GM23338 (cell line): ENCODE measurements around the gene ECM2. TPM values are rescaled to one million over a fixed set of nuclear protein-coding genes. Genes with fewer than 3 reads are reported as not detected.

ENCODE experiments used
- ATAC-seq: fragments of 200-7000 bp; cut with Tn5 transposase; 3 replicates; pipeline ENCODE4 v1.9.1; 2020
- DNase-seq: peaks from one replicate; pipeline ENCODE4 v3.0.0-alpha.2; 2015; ENCODE audit warnings: low spot score
- H2AFZ ChIP-seq: fragments of 200-600 bp; sonication (generic); 2 replicates; pipeline ENCODE4 v1.8.0; 2016; ENCODE audit warnings: antibody characterized with exemption, mild to moderate bottlenecking, moderate library complexity
- H3F3A ChIP-seq: fragments of 200-600 bp; sonication (generic); replicated peaks from 2 replicates; pipeline ENCODE4 v1.8.0; 2017; ENCODE audit warnings: antibody characterized with exemption, mixed run types, low read depth
- H3K27ac ChIP-seq: fragments of 200-600 bp; sonication (generic); 2 replicates; pipeline ENCODE4 v1.6.1; 2016; ENCODE audit warnings: low read depth
- H3K27me3 ChIP-seq: fragments of 200-600 bp; sonication (generic); 2 replicates; pipeline ENCODE4 v1.8.0; 2016; ENCODE audit warnings: mild to moderate bottlenecking, mixed run types, moderate library complexity; ENCODE audit not compliant: insufficient read depth
- H3K36me3 ChIP-seq: fragments of 200-600 bp; sonication (generic); 2 replicates; pipeline ENCODE4 v1.8.0; 2016; ENCODE audit warnings: mild to moderate bottlenecking; ENCODE audit not compliant: insufficient read depth
- H3K4me1 ChIP-seq: fragments of 200-600 bp; sonication (generic); 2 replicates; pipeline ENCODE4 v1.8.0; 2016; ENCODE audit warnings: mild to moderate bottlenecking, moderate library complexity; ENCODE audit not compliant: insufficient read depth
- H3K4me2 ChIP-seq: fragments of 200-600 bp; sonication (generic); 2 replicates; pipeline ENCODE4 v1.7.1; 2017; ENCODE audit warnings: mixed run types
- H3K4me3 ChIP-seq: fragments of 200-600 bp; sonication (generic); 2 replicates; pipeline ENCODE4 v1.6.1; 2016; ENCODE audit warnings: mixed run types
- H3K79me2 ChIP-seq: fragments of 200-600 bp; sonication (generic); replicated peaks from 2 replicates; pipeline ENCODE4 v1.8.0; 2017; ENCODE audit warnings: mild to moderate bottlenecking; ENCODE audit not compliant: insufficient read depth
- H3K9me2 ChIP-seq: fragments of 200-600 bp; sonication (generic); 2 replicates; pipeline ENCODE4 v1.8.0; 2017; ENCODE audit not compliant: insufficient read depth
- H4K20me1 ChIP-seq: fragments of 200-600 bp; sonication (generic); replicated peaks from 2 replicates; pipeline ENCODE4 v1.8.0; 2017; ENCODE audit warnings: mild to moderate bottlenecking; ENCODE audit not compliant: insufficient read depth
- H3K27ac Mint-ChIP-seq: 2 replicates; pipeline ENCODE4 v1.8.0; 2020; ENCODE audit warnings: inconsistent platforms, mild to moderate bottlenecking, moderate library complexity, mixed read lengths
- H3K27me3 Mint-ChIP-seq: 3 replicates; pipeline ENCODE4 v1.8.0; 2022; ENCODE audit warnings: low read depth, mild to moderate bottlenecking, moderate library complexity, mixed read lengths, inconsistent platforms; ENCODE audit not compliant: insufficient read depth, poor library complexity
- H3K36me3 Mint-ChIP-seq: 3 replicates; pipeline ENCODE4 v1.8.0; 2021; ENCODE audit warnings: low read depth, mild to moderate bottlenecking, inconsistent platforms, moderate library complexity, mixed read lengths
- H3K4me1 Mint-ChIP-seq: 3 replicates; pipeline ENCODE4 v1.8.0; 2020; ENCODE audit warnings: mild to moderate bottlenecking, inconsistent platforms, mixed read lengths
- H3K4me3 Mint-ChIP-seq: 3 replicates; pipeline ENCODE4 v1.8.0; 2021; ENCODE audit warnings: moderate library complexity, mild to moderate bottlenecking, inconsistent platforms, mixed read lengths
- H3K9me3 Mint-ChIP-seq: 3 replicates; pipeline ENCODE4 v1.8.0; 2020; ENCODE audit warnings: moderate library complexity, mild to moderate bottlenecking, inconsistent platforms, mixed read lengths
- ETS1 ChIP-seq: IDR thresholded peaks from 2 replicates; pipeline ENCODE4 v1.6.1; 2016; ENCODE audit warnings: antibody characterized with exemption
- EZH2 ChIP-seq: fragments of 200-600 bp; sonication (generic); IDR thresholded peaks from one replicate; pipeline ENCODE4 v1.8.0; 2017; ENCODE audit warnings: antibody characterized with exemption, mild to moderate bottlenecking, low read depth; ENCODE audit not compliant: unreplicated experiment
- EZH2phosphoT487 ChIP-seq: fragments of 200-600 bp; sonication (generic); IDR thresholded peaks from one replicate; pipeline ENCODE4 v1.8.1; 2018; ENCODE audit warnings: antibody characterized with exemption; ENCODE audit not compliant: unreplicated experiment
- JUNB ChIP-seq: IDR thresholded peaks from one replicate; pipeline ENCODE4 v1.6.1; 2016; ENCODE audit warnings: antibody characterized with exemption; ENCODE audit not compliant: unreplicated experiment
- NANOG ChIP-seq: IDR thresholded peaks from 2 replicates; pipeline ENCODE4 v1.6.1; 2016; ENCODE audit warnings: antibody characterized with exemption, borderline replicate concordance
- POLR2AphosphoS5 ChIP-seq: IDR thresholded peaks from 2 replicates; pipeline ENCODE4 v1.6.1; 2016; ENCODE audit warnings: antibody characterized with exemption, low read depth
- REST ChIP-seq: IDR thresholded peaks from one replicate; pipeline ENCODE4 v1.6.1; 2018; ENCODE audit warnings: antibody characterized with exemption; ENCODE audit not compliant: unreplicated experiment
- STAT1 ChIP-seq: IDR thresholded peaks from one replicate; pipeline ENCODE4 v1.6.1; 2016; ENCODE audit warnings: antibody characterized with exemption; ENCODE audit not compliant: unreplicated experiment
- ZNF114 ChIP-seq: fragments of 250-450 bp; sonication (Bioruptor Pico); IDR thresholded peaks from 2 replicates; pipeline ENCODE4 v1.5.0; 2020; ENCODE audit warnings: mild to moderate bottlenecking, moderate library complexity
- ZNF331 ChIP-seq: fragments of 250-450 bp; sonication (Bioruptor Pico); IDR thresholded peaks from 2 replicates; pipeline ENCODE4 v1.5.0; 2020; ENCODE audit warnings: low read depth, mild to moderate bottlenecking, moderate library complexity
- ZNF462 ChIP-seq: fragments of 250-450 bp; sonication (Bioruptor Pico); IDR thresholded peaks from 2 replicates; pipeline ENCODE4 v1.5.0; 2020; ENCODE audit warnings: mild to moderate bottlenecking, moderate library complexity
- polyA plus RNA-seq: library from polyadenylated mRNA; unstranded; fragments of >200 nt; fragmentation: Nextera tagmentation; extraction: Ambion mirVana; gene quantifications from 2 replicates; pipeline ENCODE4 v1.2.1, GENCODE V29; 2016
- total RNA-seq: library from RNA; depleted of rRNA; stranded (reverse); fragments of >200 nt; shearing (Covaris generic); gene quantifications from 2 replicates; pipeline ENCODE4 v1.2.3, GENCODE V29; 2014

Gene ECM2
- total and polyA plus RNA-seq, 2 experiments from 2014 or later = 0.79 TPM; not detected in 1

- H4K20me1 ChIP-seq = no peaks in the 10 kb centered on the region
- no peaks in the 10 kb centered on the region for H3K36me3 ChIP-seq
- TF ChIP-seq JUNB (no peak), EZH2 (no peak)
- no peak overlapping the region for H2AFZ ChIP-seq
- Mint-ChIP-seq H3K4me1 (peaks cover under 1% of the 10 kb centered on the region; the same call in 2 of the 3 replicates), H3K36me3 (no peaks in the 10 kb centered on the region), H3K27ac (no peak overlapping the region), H3K4me3 (no peak overlapping the region), H3K27me3 (no peaks in the 10 kb centered on the region), H3K9me3 (no peaks in the 10 kb centered on the region)
- no peak overlapping the region for H3K4me3 ChIP-seq
- no peaks in the 10 kb centered on the region for H3K27me3 ChIP-seq
- H3F3A ChIP-seq = no peaks in the 10 kb centered on the region
- peaks cover 3% of the 10 kb centered on the region; the same call in 1 of the 2 replicates for H3K4me1 ChIP-seq
- no peak for DNase-seq
- H3K79me2 ChIP-seq = no peaks in the 10 kb centered on the region
- no peak overlapping the region for H3K27ac ChIP-seq
- no peaks in the 10 kb centered on the region for H3K9me2 ChIP-seq
- ATAC-seq = no peak; the same call in 2 of the 3 replicates
- H3K4me2 ChIP-seq = no peak overlapping the region
Measured at GRCh38 chr9:92486371-92486770, 49.4 kb downstream of the ECM2 start.

- no peak overlapping the region for H3K4me3 ChIP-seq
- Mint-ChIP-seq H3K4me1 (peaks cover 12% of the 10 kb centered on the region), H3K9me3 (no peaks in the 10 kb centered on the region), H3K27ac (no peak overlapping the region), H3K27me3 (no peaks in the 10 kb centered on the region), H3K4me3 (no peak overlapping the region), H3K36me3 (no peaks in the 10 kb centered on the region)
- no peak for DNase-seq
- H3F3A ChIP-seq = no peaks in the 10 kb centered on the region
- no peaks in the 10 kb centered on the region for H3K36me3 ChIP-seq
- H3K27me3 ChIP-seq = no peaks in the 10 kb centered on the region
- H3K79me2 ChIP-seq = no peaks in the 10 kb centered on the region
- H3K27ac ChIP-seq = no peak overlapping the region
- H4K20me1 ChIP-seq = no peaks in the 10 kb centered on the region
- no peak overlapping the region for H3K4me2 ChIP-seq
- no peaks in the 10 kb centered on the region for H3K9me2 ChIP-seq
- ATAC-seq = no peak
- peaks cover 21% of the 10 kb centered on the region for H3K4me1 ChIP-seq
- no peak overlapping the region for H2AFZ ChIP-seq
- TF ChIP-seq ZNF114 (CRISPR knock-in tag) (no peak), EZH2 (no peak), ETS1 (no peak), NANOG (no peak), REST (no peak), ZNF331 (CRISPR knock-in tag) (no peak), POLR2AphosphoS5 (no peak), ZNF462 (CRISPR knock-in tag) (no peak), EZH2phosphoT487 (no peak), STAT1 (no peak)
Measured at GRCh38 chr9:92484563-92484962, 51.2 kb downstream of the ECM2 start.
